Stimulated activated CD8-positive, alpha-beta memory T cell treated with anti-CD3 and anti-CD28 coated beads, Interleukin-12 subunit alpha, Interleukin-12 subunit beta, amount 100 ng/mL, for 1 hour (primary cell): Measurements from ENCODE around the gene F13A1.

Experiments used
- DNase-seq: peaks from one replicate; pipeline ENCODE4 v3.0.0-alpha.2; 2020; ENCODE audit warnings: low read depth

The F13A1 gene

DNA sequence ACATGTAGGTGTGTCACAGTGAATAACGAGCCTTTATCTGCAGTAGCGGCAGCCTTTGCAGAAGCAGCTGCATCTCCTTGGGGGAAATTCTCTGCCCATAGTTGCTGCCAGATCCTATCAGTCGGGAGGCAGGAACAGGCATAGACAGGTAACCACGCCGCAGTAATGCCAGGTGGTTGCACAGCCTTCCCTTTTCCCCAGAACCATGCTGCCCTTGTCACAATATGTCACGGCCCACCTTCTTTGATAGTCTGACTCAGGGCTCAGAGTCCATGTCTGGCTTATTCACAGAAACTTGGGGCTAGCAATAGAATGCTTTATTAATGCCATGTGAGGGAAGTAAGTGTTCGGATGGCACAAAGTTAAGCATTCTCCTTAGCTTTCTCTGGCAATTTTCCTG, 76.6 kb downstream of the F13A1 start:
- no peak for DNase-seq

DNA sequence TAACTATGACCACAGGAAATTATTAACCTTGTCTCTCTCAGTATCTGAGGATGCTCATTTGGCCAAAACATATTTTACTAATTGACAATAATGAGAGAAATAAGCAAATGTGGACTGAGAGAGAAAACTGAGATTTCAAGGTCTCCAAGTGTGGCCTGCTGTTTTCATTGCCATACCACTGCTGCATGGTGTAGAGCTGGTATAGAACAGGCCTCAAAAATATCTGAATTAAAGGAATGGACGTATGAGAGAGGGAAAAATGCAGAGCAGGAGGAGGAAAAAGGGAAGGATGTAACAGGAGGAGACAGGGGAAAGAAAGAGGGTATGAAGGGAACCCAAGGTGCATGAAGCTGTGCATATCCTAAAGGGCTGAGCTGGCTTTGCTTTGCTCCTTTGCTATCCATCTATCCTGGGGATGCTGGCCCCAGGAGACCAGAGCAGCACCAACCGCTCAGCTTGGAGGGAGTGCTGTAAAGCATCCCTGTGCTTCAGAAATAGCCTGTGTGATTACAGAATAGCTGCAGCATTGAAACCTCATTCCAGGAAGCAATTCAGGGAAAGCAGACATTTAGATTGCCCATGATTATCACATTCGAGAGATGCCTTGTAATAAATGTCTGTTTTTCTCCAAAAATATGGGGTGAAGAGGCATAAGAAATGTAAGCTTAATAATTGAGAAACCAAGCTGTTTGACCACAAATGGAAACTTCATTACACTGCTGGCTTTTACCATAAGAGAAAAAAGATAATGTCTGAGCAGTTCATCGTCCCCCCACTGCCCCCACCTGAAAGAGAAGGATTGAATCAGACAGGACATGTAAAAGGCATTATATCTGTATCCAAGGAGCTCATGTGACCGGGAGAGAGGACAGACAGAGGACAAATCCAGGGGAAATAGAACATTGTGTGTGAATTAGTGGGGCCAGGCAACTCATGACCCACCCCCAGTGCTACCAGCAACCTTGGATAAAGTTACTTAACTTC, 80.6 kb downstream of the F13A1 start:
- DNase-seq, result no peak

DNA sequence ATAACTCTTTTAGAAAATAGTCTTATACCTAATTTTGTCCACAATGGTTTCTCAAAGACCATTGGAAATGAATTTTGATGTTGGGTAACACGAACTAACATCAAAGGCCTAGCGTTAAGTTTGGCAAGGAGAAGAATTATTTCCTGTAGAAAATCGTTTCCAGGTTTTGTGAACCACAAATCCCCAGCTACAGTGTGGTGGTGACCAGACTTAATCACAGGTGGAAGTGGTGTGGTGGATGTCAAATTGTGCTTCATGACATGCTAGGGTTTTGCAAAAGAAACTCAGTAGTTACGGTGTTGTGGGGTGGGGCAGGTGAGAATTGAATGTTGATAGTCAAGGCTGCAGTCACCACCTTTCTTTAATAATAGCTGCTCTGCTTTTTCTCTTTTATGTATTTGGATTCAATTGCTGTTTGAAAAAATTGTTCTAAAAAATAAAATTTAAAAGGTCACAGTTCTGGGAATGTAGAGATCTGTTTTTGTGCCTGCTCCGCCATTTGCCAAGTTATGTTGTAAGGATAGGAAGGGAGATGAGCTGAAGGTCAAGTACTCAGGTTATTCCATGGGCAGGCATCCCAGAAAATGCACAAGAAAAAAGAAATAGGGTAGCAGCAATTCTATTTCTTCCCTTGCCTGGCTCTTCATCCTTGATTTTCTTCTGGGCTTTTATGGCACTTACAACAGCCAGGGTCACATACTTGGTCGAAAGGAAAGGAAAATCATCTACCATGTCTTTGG, 83.6 kb downstream of the F13A1 start:
- DNase-seq, result no peak

DNA sequence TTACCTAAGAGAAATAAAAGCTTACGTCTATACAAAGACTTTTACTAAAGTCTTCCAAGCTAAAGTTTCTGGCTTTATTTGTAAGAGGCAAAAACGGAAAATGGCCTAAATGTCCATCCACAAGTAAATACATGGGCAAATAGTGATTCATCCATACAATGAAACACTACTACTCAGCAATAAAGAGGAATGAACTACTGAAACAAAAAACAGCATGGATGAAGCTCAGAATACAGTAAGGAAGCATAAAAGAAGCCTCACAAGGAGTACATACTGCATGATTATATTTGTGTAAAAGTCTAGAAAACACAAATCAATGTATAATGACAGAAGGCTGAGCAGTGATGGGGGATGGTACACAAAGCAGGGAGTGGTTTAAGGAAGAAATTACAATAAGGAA, 84.7 kb downstream of the F13A1 start:
- no peak for DNase-seq

DNA sequence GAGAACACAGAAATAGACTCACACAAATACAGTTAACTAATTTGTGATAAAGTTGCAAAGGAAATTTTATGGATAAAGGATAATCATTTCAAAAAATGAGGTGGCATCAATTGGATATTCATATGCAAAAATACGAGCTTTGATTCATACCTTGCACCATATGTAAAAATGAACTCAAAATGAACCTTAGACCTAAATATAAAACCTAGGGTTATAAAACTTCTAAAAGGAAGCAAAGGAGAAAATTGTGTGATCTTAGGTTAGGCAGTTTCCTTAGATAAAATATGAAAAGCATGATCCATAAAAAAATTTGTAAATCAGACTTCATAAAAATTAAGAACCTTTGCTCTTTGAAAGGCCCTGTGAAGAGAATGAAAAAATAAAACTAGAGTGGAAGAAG, 85.5 kb downstream of the F13A1 start:
- DNase-seq, result no peak

DNA sequence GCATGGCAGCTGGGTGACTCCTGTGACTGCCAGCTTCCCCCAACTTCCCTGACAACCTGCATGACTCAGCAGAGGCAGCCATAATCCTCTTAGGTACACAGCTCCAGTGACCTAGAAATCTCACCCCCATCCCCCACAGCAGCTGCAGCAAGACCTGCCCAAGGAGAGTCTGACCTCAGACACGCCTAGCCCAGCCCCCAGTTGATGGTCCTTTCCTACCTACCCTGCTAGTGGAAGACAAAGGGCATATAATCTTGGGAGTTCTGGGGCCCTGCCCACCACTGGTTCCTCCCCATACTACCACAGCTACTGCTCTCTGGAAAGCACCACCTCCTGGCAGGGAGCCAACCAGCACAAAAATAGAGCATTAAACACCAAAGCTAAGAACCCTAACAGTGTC, 90.2 kb downstream of the F13A1 start:
- no peak for DNase-seq

DNA sequence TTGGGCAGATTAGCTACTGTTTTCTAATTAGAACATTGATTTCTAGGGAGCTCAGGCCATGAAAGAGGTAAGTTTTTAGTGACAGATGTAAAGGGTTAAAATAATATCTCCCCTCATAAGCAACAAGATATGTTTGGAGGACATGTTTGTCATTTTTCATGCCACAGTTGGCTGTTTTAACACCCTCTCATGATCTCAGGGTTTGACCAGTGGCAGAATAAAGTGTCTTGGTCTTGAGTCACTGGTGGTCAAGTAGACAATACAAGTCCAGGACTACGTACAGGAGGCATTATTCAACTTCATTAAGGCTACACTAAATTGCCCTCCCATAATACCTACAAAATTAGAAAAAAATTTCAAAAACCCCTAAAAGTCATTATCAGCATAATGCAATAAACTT, 92.6 kb downstream of the F13A1 start:
- no peak for DNase-seq

DNA sequence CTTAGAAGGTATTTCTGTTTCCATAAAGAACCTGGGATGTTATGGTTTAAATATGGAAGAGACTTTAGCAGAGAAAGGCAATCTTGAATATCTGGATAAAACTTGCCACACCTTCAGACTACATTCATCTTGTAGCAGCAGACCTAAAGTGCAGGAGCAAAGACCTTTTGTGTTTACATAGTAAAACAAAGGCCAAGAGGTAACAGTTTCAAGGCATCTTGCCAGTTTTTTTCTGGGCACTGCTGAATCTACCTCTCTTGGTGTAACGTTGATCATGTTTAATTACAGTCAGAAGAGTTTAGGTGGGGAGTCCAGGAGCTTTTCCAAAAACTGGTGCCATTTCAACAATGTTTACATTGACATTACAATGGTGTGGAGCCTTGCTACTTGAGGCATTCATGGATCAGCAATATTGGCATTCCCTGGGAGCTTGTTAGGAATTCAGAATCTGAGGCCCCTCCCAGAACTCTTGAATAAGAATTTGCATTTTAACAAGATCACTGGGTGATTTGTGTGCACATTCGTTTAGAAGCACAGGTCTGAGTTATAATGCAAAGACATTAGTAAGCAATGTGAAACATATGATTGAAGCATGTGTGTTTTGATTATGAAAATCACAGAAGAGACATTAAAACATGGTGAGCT, 94.5 kb downstream of the F13A1 start:
- no peak for DNase-seq

DNA sequence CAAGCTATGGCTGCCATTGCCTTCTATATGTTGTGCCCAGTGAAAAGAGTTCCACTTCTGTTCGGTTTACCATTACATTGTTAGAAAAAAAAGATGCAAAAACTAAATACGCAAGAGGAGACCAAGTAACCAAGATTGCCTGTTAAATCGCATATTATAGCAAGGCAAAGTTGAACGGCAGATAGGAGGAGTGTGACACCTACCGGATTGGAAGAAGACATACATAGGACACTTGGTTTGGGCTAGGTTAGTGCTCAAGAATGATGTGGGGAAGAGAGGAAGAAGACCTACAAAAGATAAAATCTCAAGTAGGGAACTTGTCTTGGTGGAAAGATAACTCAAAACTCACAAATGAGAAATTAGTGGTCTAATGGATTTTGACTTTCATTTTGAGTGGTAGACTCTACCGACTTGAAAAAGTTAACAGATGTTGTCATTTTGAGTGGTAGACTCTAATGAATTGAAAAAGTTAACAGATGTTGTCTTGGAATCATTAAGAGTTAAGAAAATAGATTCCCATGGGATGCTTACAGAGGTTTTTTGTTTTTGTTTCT, 95.5 kb downstream of the F13A1 start:
- DNase-seq, result no peak

DNA sequence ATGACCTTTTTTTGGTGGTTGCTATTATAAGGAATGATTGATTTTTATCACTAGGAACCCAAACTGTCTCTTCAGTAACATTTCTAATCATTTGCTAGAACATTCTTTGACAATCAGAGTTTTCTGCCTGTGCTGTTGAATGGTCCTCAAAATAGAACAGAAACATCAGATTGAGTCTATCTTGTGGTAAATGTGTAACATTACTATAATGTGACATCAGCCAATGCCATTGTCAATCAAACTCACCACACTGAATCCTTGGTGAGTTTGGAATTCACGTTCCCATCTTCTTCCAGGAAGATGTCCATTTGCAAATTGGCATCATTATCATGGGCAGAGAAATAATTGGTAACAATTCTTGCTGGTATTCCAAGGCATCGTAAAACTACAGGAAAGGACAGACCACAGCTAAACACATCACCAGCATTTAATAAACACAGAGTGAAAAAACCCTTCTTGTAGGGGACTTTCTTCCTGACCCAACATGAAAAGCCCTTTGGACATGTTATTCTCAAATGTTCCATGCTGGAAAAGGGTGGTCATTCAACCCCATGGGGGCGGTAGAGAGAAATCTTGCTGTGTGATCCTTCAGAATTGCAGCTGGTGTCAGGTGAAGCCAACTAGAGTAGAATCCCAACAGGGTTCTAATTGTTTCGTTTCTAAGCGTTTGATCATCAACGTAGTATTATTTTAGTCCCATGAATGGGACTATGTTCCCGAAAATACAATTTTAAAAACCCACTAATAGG, 98.5 kb downstream of the F13A1 start:
- no peak for DNase-seq

DNA sequence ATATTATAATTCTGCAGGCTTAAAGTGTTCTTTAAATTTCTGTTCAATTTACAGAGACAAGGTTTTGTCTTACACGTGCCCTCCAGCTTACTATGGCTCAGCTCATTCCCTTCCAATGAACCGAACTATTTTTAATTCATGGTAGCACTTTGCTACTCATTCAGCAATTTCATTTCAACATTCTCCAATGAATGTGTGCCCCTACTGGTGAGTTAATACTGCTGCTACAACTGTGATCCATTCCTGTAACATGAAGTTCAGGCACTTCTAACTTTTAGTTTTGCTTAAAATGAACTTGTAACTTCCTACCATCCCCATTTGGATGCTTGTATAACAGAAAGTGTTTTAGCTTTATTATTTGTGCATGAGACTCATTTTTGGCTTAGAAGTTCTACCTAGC, 99.7 kb downstream of the F13A1 start:
- no peak for DNase-seq

DNA sequence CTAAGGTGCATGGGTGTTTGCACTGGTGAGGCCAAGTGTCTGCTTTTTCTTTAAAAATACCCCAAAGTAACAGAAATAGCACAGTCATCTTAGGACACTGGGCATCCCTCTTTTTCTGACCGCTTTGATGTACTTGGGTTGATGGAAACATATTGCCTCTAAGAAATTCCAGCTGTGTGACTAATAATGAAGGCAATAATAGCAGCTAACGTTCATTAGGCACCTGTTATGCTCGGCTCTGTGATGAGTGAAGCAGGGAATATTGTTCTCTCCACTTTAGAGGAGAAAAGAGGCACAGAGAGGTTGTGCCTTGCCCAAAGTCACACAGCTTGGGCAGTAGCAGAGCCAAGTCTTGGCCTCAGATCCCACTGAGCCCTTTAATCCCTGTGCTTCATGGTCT, 100.7 kb downstream of the F13A1 start:
- DNase-seq, result no peak

DNA sequence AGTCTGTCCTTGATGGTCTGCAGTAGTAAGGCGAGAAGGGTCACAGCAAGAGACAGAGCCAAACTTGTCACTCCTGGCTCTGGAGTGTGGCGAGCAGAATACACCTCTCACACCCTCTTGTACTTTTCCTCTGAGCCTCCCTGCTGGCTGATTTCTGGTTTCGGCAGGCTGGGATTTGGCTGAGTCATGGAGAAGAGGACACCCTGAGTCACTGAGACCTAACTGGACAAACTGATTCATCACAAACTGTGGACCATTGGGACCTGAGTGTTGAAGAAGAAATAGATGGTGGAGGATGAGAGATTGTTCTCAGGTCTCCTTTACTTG, 101.7 kb downstream of the F13A1 start:
- no peak for DNase-seq

DNA sequence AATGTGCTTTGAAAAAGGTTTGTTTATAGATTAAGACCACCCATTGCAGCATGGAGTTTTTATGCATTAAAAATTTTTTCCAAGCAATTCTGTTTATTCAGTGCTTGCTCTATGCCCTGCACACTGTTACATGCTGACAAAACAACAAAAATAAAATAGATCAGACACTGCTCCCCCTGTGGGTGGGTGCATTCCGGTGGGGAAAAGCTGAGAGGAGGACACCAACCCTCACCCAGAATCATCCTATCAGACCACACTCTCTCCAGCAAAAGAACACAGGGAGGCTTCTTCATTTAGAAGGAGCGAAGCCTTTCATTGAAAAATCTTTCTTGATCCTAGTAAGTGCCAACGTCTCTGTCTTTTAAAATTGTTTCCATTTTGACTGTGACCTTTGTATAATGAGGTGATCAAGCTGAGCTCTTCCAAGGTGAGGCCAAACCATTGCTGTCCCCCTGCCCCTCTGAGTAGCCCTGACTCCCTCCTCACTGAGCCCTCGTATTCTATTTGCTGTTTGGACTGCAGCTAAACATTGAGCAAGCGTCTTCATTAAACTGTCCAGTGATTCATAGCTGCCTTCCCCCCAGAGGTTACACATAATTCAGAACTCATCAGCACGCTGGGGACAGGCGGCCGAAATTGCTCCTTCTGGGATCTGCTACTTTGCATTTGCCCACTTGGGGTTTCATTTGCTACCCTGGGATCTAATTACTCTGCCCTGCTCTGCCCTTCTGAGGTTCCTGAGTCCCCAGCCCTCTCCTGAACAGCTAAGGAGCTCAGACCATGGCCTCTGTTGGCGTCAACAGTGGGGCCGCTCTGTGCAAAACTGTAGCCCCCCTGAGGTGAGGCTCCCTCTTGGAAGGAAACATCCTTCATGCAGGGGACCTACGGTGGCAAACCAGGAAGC, 102.4 kb downstream of the F13A1 start:
- no peak for DNase-seq

DNA sequence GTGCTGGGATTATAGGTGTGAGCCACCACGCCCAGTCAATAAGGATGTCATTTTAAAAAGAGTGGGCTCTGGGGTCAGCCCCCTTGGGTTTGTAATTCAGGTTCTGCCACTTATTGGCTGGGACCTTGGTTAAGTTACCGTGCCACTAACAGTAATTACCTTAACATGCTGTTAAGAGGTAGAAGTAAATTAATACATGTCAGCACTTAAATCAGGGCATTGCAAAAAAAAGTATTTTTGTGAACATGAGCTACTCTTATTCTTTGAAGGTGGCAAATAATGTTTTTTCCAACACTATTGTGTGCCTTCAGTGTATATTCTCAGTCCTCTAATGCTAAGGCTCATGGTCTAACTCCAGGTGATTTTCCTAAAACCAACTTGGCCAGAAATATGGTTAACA, 109.5 kb downstream of the F13A1 start:
- DNase-seq, result no peak

DNA sequence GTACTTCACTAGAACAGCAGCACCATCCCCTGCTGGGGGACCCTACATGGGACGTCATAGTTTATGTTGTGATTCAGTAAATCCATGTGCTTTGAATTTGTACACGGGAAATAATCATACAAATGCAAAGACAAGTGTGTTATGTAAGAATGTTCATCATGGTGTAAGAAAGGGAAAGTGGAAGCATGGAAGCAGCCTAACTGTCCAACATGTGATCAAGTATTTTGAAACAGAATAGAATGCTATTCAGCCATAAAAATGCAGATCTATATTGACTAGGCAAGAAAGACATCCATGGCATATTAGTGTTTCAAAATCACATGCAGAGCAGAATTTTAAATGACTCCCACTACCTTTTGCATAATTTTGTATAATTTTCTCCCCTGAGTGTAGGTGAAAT, 117.6 kb downstream of the F13A1 start:
- DNase-seq, result no peak

DNA sequence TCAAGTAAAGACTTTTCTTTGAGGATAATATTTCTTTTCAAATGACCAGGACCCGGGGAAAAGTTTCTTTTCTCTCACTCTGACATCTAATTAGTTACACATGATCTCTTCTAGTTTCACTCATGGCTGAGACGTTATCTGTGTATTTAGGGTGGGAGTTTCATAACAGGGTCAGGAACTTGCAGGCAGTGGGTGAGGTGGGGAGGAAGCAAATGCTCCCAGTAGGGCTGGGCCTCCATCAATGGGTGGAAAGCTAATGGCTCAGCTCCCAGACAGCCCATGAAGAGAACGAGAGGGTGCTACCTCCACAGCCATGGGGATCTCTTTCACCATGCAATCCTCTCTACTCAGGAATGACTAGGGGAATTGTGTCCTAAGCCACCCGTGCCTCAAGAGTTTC, 119.3 kb downstream of the F13A1 start:
- no peak for DNase-seq

DNA sequence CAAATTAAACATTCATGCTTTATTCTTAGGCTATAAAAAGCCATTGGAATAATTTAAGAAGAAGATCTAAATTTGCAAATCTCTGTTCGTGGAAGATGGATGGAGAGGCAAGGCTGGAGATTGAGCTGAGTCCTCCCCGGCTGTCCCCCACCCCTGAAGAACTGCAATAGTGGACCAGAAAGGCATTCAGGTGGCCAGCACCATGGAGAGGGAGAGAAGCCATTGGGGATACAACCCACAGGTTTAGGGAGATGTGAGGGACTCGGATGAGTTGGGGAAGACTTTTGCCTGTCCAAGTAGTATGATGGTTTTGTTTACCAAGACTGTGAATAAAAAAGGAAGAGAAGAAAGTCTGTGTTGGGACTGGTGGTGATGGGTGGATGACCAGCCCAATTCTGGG, 120.8 kb downstream of the F13A1 start:
- no peak for DNase-seq

DNA sequence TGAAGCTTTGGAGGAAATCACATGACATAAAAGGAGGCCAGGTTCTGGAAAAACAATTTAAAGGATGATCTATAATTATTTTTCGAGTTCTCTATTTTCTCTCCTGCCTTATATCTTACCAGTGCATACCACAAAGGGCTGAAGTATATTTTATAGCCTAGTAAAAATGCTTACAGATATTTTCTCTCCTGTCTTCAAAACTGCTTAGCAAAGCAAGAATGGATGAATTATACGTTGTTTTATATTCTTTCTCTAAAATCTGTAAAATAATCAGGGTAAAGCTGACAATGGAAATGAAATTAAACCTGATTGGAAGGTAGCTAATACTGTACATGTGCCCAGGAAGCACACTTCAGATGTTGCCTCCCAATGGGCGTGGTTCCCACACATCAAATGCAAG, 123.7 kb downstream of the F13A1 start:
- no peak for DNase-seq

DNA sequence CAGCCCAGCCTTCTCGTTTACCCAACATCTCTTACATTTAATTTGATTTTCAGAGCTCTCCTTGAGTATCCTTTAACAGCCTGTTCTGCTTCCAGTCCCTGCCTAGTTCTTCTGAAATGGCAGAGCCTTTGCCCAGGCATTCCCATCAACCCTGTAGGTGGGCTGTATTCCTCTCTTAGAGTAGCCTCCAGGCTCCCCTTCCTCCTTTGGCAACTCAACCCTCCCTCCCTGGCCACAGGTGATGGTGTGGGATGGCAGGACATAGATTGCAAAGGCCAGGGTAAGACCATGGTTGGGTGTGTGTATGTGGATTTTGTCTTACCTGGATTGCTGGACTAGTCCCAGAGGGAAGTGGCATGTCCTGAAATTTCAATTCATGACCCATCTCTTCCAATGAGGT, 125.4 kb downstream of the F13A1 start:
- no peak for DNase-seq

DNA sequence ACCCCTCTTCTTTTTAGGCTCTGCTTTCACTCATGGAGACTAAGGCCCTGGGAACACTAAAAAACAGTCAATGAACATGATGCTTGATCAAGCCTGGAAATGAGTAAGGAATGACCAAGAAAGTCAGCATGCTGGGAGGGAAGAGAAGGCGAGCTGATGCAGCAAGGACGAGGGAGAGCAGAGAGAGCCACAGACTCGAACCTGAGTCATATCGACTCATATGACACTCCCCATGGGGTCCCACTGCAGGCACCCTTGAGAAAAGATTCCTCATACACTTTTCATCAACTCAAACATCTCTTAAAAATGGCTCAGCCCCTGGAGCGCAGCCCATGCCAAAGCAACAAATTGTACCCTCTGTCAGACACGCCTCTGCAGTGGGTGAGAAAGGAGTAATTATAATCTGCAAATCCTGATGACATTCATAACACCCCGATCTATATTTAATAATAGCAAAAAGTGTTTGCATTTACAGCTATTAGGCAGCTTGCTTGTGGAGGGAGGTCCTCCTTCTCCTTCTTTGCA, 127.2 kb downstream of the F13A1 start:
- DNase-seq, result no peak
